ENCODE data around the gene HMGB4.

DNA sequence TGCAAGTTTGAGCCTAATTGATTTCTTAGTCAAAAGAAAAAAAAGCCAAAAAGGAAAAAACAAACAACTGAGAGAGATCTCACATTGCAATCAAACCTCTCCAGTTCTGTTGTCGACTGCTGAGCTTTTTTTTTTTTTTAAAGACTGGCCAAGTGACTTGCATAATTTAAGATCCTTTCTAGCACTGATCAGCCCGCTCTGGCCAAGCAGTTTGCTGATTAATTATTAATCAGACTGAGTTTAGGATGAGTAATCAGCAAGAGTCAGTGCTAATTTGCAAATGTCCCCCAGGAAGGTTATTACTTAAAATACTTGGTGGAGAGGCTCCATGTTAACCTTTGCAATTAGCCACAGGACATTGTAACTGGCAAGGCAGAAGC is 39.3 kb downstream of the HMGB4 start:
- no peak for TF ChIP-seq POLR2A (IDR thresholded peaks at IDR 0.05)
- TF ChIP-seq, protein P1, sequence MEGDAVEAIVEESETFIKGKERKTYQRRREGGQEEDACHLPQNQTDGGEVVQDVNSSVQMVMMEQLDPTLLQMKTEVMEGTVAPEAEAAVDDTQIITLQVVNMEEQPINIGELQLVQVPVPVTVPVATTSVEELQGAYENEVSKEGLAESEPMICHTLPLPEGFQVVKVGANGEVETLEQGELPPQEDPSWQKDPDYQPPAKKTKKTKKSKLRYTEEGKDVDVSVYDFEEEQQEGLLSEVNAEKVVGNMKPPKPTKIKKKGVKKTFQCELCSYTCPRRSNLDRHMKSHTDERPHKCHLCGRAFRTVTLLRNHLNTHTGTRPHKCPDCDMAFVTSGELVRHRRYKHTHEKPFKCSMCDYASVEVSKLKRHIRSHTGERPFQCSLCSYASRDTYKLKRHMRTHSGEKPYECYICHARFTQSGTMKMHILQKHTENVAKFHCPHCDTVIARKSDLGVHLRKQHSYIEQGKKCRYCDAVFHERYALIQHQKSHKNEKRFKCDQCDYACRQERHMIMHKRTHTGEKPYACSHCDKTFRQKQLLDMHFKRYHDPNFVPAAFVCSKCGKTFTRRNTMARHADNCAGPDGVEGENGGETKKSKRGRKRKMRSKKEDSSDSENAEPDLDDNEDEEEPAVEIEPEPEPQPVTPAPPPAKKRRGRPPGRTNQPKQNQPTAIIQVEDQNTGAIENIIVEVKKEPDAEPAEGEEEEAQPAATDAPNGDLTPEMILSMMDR (IDR thresholded peaks at IDR 0.05), result no peak

Data from upper lobe of left lung (tissue), 4 donors.